ENCODE data around the gene MPIG6B.

- TF ChIP-seq CTCF (IDR thresholded peaks at IDR 0.05; ENCODE audit: low read depth, low read length, missing input control) (no peak), YY1 (IDR thresholded peaks at IDR 0.05) (no peak), MAX (IDR thresholded peaks at IDR 0.05) (no peak), JUND (IDR thresholded peaks at IDR 0.05) (no peak), EGR1 (IDR thresholded peaks at IDR 0.05; ENCODE audit: low read depth in 2 of 2) (no peak), REST (IDR thresholded peaks at IDR 0.05) (no peak)
These were observed 18.6 kb downstream of the MPIG6B start for GRCh38 chr6:31741815-31742214.
